Stimulated activated CD4-positive, alpha-beta T cell treated with anti-CD3 and anti-CD28 coated beads, TNF-alpha, amount 100 ng/mL, for 24 hours (primary cell): ENCODE data around the gene ROBO3.

Experiments used
- DNase-seq, 3 experiments: peaks; one replicate each; pipeline ENCODE4 v3.0.0-alpha.2; 2020; ENCODE audit warnings: low read depth in 3 of 3

The ROBO3 gene

GRCh38 chr11:124842305-124842704 lies 22.9 kb upstream of the ROBO3 start:
- no peak for DNase-seq

- DNase-seq: no peak
Measured at GRCh38 chr11:124843616-124843910, 21.7 kb upstream of the ROBO3 start.

GRCh38 chr11:124844664-124845079 lies 20.6 kb upstream of the ROBO3 start:
- no peak for DNase-seq

GRCh38 chr11:124846070-124846673 lies 19.1 kb upstream of the ROBO3 start:
- DNase-seq: no peak

- no peak for DNase-seq
Measured at GRCh38 chr11:124859171-124859570, 6.1 kb upstream of the ROBO3 start.

GRCh38 chr11:124861670-124862069 lies 3.6 kb upstream of the ROBO3 start:
- DNase-seq: no peak

GRCh38 chr11:124863137-124863825 lies 2.0 kb upstream of the ROBO3 start:
- DNase-seq: no peak

GRCh38 chr11:124863826-124864165 lies 1.4 kb upstream of the ROBO3 start:
- no peak for DNase-seq

- no peak for DNase-seq
Measured at GRCh38 chr11:124864176-124864891, 898 bp upstream of the ROBO3 start.

GRCh38 chr11:124864892-124865180 lies 396 bp upstream of the ROBO3 start:
- no peak for DNase-seq

- DNase-seq: peak; percentile 13 to 55 (median 17)
Measured at GRCh38 chr11:124865902-124866851, 945 bp downstream of the ROBO3 start.

GRCh38 chr11:124867700-124868099 lies 2.5 kb downstream of the ROBO3 start:
- no peak for DNase-seq

- no peak for DNase-seq
Measured at GRCh38 chr11:124868331-124869274, 3.4 kb downstream of the ROBO3 start.

- DNase-seq: no peak
Measured at GRCh38 chr11:124869331-124869730, 4.1 kb downstream of the ROBO3 start.

GRCh38 chr11:124869856-124870387 lies 4.7 kb downstream of the ROBO3 start:
- no peak for DNase-seq

GRCh38 chr11:124870430-124870829 lies 5.2 kb downstream of the ROBO3 start:
- DNase-seq: no peak

- no peak for DNase-seq
Measured at GRCh38 chr11:124872280-124872679, 7.0 kb downstream of the ROBO3 start.

- no peak for DNase-seq
Measured at GRCh38 chr11:124872741-124873140, 7.5 kb downstream of the ROBO3 start.

- no peak for DNase-seq
Measured at GRCh38 chr11:124873951-124874350, 8.7 kb downstream of the ROBO3 start.

GRCh38 chr11:124874571-124875255 lies 9.5 kb downstream of the ROBO3 start:
- no peak for DNase-seq
